ENCODE measurements around the gene ARGFX.

Gene ARGFX

GRCh38 chr3:121567649-121568048 is at the start of gene ARGFX:
TSS of gene ARGFX (plus strand) at chr3:121567949. CDS start at chr3:121570714, 2,765 bp downstream.
- POLR2A ChIA-PET: no interaction called here
- CTCF ChIA-PET: no interaction called here
- H3K4me1 ChIP-seq (ENCODE audit: control insufficient read depth, insufficient read depth, low read length): no peaks in the 10 kb centered on the region
- no peaks in the 10 kb centered on the region for H3K36me3 ChIP-seq (ENCODE audit: control insufficient read depth in 2 of 2, insufficient read depth in 1 of 2, low read length in 2 of 2)
- H3K9me3 ChIP-seq (ENCODE audit: control insufficient read depth, insufficient read depth, low read depth, low read length): no peaks in the 10 kb centered on the region
- H3K4me3 ChIP-seq (ENCODE audit: low read depth, low read length): no peak within 1 kb of the TSS
- no peak within 1 kb of the TSS for H3K27ac ChIP-seq (ENCODE audit: extremely low read depth, low read depth, low read length)
- TF ChIP-seq ZBTB1 (tag by site-specific recombination; IDR thresholded peaks at IDR 0.05) (no peak), ZNF621 (tag by site-specific recombination; IDR thresholded peaks at IDR 0.05) (no peak), ZNF174 (tag by site-specific recombination; IDR thresholded peaks at IDR 0.05) (no peak), SP2 (tag by site-specific recombination; IDR thresholded peaks at IDR 0.05) (no peak), ZNF121 (tag by site-specific recombination; IDR thresholded peaks at IDR 0.05) (no peak), ZNF580 (tag by site-specific recombination; IDR thresholded peaks at IDR 0.05) (no peak), ZNF830 (tag by site-specific recombination; IDR thresholded peaks at IDR 0.05; ENCODE audit: low read depth) (no peak)

GRCh38 chr3:121517953-121518655 is 49.6 kb upstream of the ARGFX start:
- no peaks in the 10 kb centered on the region for H3K9me3 ChIP-seq (ENCODE audit: control insufficient read depth, insufficient read depth, low read depth, low read length)
- H3K4me3 ChIP-seq (ENCODE audit: low read depth, low read length): no peak overlapping the region
- H3K4me1 ChIP-seq (ENCODE audit: control insufficient read depth, insufficient read depth, low read length): no peaks in the 10 kb centered on the region
- ChIA-PET CTCF (interaction anchor here (0.6 kb wide), 1 partner anchor 943 kb away, joined by 3 read pairs; no protein-coding TSS in a partner anchor), POLR2A (no interaction called here)
- no peak overlapping the region for H3K27ac ChIP-seq (ENCODE audit: extremely low read depth, low read depth, low read length)
- TF ChIP-seq FEZF1 (tag by site-specific recombination; IDR thresholded peaks at IDR 0.05): peak; percentile 54
- TF ChIP-seq ZNF843 (tag by site-specific recombination; IDR thresholded peaks at IDR 0.05): 0 out of 2 replicates have a peak, but pooled peaks have one; percentile 60
- TF ChIP-seq ZNF580 (tag by site-specific recombination; IDR thresholded peaks at IDR 0.05): 0 out of 2 replicates have a peak, but pooled peaks have one; percentile 43
- TF ChIP-seq KLF16 (tag by site-specific recombination; IDR thresholded peaks at IDR 0.05): no peak
- TF ChIP-seq ZEB2 (tag by site-specific recombination; IDR thresholded peaks at IDR 0.05): 0 out of 2 replicates have a peak, but pooled peaks have one; percentile 22
- peak; percentile 71 for TF ChIP-seq PRDM6 (tag by site-specific recombination; IDR thresholded peaks at IDR 0.05)
- TF ChIP-seq ZNF2 (tag by site-specific recombination; IDR thresholded peaks at IDR 0.05): no peak
- peaks cover 8 to 78% of the 10 kb centered on the region in 2 experiments; a peak in 2 of 3 replicates for H3K36me3 ChIP-seq (ENCODE audit: control insufficient read depth in 2 of 2, insufficient read depth in 1 of 2, low read length in 2 of 2)

GRCh38 chr3:121520510-121520909 is 47.2 kb upstream of the ARGFX start:
- TF ChIP-seq ZNF530 (tag by site-specific recombination; IDR thresholded peaks at IDR 0.05; ENCODE audit: low read depth): no peak
- TF ChIP-seq ZNF837 (tag by site-specific recombination; IDR thresholded peaks at IDR 0.05): no peak
- no peak for TF ChIP-seq ZNF596 (tag by site-specific recombination; IDR thresholded peaks at IDR 0.05)
- no peaks in the 10 kb centered on the region for H3K4me1 ChIP-seq (ENCODE audit: control insufficient read depth, insufficient read depth, low read length)
- H3K4me3 ChIP-seq (ENCODE audit: low read depth, low read length): no peak overlapping the region
- POLR2A ChIA-PET: no interaction called here
- H3K9me3 ChIP-seq (ENCODE audit: control insufficient read depth, insufficient read depth, low read depth, low read length): no peaks in the 10 kb centered on the region
- peaks cover 8 to 80% of the 10 kb centered on the region in 2 experiments; a peak in 2 of 3 replicates for H3K36me3 ChIP-seq (ENCODE audit: control insufficient read depth in 2 of 2, insufficient read depth in 1 of 2, low read length in 2 of 2)
- CTCF ChIA-PET: no interaction called here
- no peak overlapping the region for H3K27ac ChIP-seq (ENCODE audit: extremely low read depth, low read depth, low read length)

GRCh38 chr3:121529308-121529707 is 38.4 kb upstream of the ARGFX start:
- Histone ChIP-seq H3K4me3 (ENCODE audit: low read depth, low read length) (no peak overlapping the region), H3K9me3 (ENCODE audit: control insufficient read depth, insufficient read depth, low read depth, low read length) (no peaks in the 10 kb centered on the region), H3K4me1 (ENCODE audit: control insufficient read depth, insufficient read depth, low read length) (no peaks in the 10 kb centered on the region), H3K27ac (ENCODE audit: extremely low read depth, low read depth, low read length) (no peak overlapping the region), H3K36me3 (ENCODE audit: control insufficient read depth in 2 of 2, insufficient read depth in 1 of 2, low read length in 2 of 2) (peaks cover 20 to 88% of the 10 kb centered on the region in 2 experiments)
- CTCF ChIA-PET: interaction anchor here (1.2 kb wide), 1 partner anchor 10 kb away, joined by 5 read pairs; no protein-coding TSS in a partner anchor
- POLR2A ChIA-PET: no interaction called here
- TF ChIP-seq ZNF654 (tag by site-specific recombination; IDR thresholded peaks at IDR 0.05; ENCODE audit: low read depth) (no peak), ZNF202 (tag by site-specific recombination; IDR thresholded peaks at IDR 0.05; ENCODE audit: borderline replicate concordance) (no peak), ZNF114 (tag by site-specific recombination; IDR thresholded peaks at IDR 0.05) (no peak), ZNF610 (tag by site-specific recombination; IDR thresholded peaks at IDR 0.05; ENCODE audit: borderline replicate concordance) (no peak), TCF7L2 (IDR thresholded peaks at IDR 0.05; ENCODE audit: borderline replicate concordance, low read depth, low read length) (no peak), AEBP2 (tag by site-specific recombination; IDR thresholded peaks at IDR 0.05; ENCODE audit: borderline replicate concordance) (no peak), YY1 (tag by site-specific recombination; IDR thresholded peaks at IDR 0.05) (no peak), ZNF529 (tag by site-specific recombination; IDR thresholded peaks at IDR 0.05; ENCODE audit: insufficient replicate concordance) (no peak), ZNF24 (tag by site-specific recombination; IDR thresholded peaks at IDR 0.05) (no peak)
